Hepatocyte (in vitro differentiated cells): Measurements from ENCODE around the gene TBPL1.

Source experiments
- EZH2 ChIP-seq: fragments of 200-600 bp; sonication (generic); IDR thresholded peaks from 2 replicates; pipeline ENCODE4 v1.6.1; 2016; ENCODE audit warnings: antibody characterized with exemption, mild to moderate bottlenecking, borderline replicate concordance
- EZH2phosphoT487 ChIP-seq: fragments of 200-600 bp; sonication (generic); IDR thresholded peaks from one replicate; pipeline ENCODE4 v1.6.1; 2018; ENCODE audit warnings: antibody characterized with exemption, mild to moderate bottlenecking, low read depth, moderate library complexity; ENCODE audit not compliant: unreplicated experiment, severe bottlenecking
- TF ChIP-seq, protein P1 (sequence below): fragments of 200-600 bp; sonication (generic); IDR thresholded peaks from 2 replicates; pipeline ENCODE4 v1.5.1; 2016; ENCODE audit warnings: antibody characterized with exemption, mild to moderate bottlenecking; ENCODE audit not compliant: poor library complexity

DNA sequence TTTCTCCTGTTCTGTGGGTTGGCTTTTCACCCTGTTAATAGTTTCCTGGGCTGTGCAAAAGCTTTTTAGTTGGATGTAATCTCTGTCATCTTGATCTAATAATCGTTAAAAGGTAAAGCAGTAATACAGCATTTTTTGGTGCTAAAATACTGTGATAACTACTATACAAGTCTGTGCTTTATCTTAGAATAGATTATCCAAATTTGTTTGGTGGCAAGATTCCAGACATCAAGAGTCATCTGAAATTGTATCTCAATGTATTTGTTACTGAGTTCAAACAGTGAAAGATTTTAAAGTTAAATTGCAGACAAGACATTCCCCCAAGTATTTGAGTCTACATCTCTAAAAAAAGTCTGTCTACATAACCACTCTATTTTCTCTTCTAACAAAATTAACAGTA lies 18.8 kb downstream of the TBPL1 start:
- TF ChIP-seq, protein P1, sequence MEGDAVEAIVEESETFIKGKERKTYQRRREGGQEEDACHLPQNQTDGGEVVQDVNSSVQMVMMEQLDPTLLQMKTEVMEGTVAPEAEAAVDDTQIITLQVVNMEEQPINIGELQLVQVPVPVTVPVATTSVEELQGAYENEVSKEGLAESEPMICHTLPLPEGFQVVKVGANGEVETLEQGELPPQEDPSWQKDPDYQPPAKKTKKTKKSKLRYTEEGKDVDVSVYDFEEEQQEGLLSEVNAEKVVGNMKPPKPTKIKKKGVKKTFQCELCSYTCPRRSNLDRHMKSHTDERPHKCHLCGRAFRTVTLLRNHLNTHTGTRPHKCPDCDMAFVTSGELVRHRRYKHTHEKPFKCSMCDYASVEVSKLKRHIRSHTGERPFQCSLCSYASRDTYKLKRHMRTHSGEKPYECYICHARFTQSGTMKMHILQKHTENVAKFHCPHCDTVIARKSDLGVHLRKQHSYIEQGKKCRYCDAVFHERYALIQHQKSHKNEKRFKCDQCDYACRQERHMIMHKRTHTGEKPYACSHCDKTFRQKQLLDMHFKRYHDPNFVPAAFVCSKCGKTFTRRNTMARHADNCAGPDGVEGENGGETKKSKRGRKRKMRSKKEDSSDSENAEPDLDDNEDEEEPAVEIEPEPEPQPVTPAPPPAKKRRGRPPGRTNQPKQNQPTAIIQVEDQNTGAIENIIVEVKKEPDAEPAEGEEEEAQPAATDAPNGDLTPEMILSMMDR = no peak
- TF ChIP-seq EZH2 = no peak
- no peak for TF ChIP-seq EZH2phosphoT487
